A549 (cell line): Measurements from ENCODE around the gene RAPGEF5. TPM values are rescaled to one million over a fixed set of nuclear protein-coding genes. Genes with fewer than 3 reads are reported as not detected.

Experiments used
- ATAC-seq, 2 experiments: fragments of 200-7000 bp in 1 of 2; fragments of >200 bp in 1 of 2; cut with Nextera tagmentation in 1 of 2; cut with Tn5 transposase in 1 of 2; 3 replicates each; pipeline versions ENCODE4 v1.8.0 to v1.9.1; 2018 to 2020; ENCODE audit warnings: mild to moderate bottlenecking in 1 of 2, moderate library complexity in 1 of 2
- CTCF ChIA-PET: fragments of 300-600 bp; sonication (Branson Sonifier 250); formaldehyde crosslinking; extraction: SDS; loops from one replicate; lab custom pipeline; 2021; ENCODE audit warnings: antibody characterized with exemption, inconsistent platforms; lab: Yijun Ruan, JAX
- POLR2A ChIA-PET: fragments of 350-600 bp; formaldehyde crosslinking; extraction: SDS; loops from one replicate; lab custom pipeline; 2021; ENCODE audit warnings: antibody characterized with exemption, inconsistent platforms; lab: Yijun Ruan, JAX
- DNase-seq, 2 experiments: peaks; one replicate each; pipeline versions ENCODE4 v3.0.0 to v3.0.0-alpha.2; 2011 to 2016; ENCODE audit warnings: low read depth in 1 of 2, low spot score in 1 of 2
- FAIRE-seq: peaks from 2 replicates; lab custom pipeline; 2011; peaks lifted over from hg19 to GRCh38; lab: Jason Lieb, UNC
- H3K27ac ChIP-seq, 2 experiments: fragments of >200 bp; sonication (Bioruptor Twin); formaldehyde crosslinking; 3 replicates each; pipeline ENCODE4 v1.5.1; 2016 to 2017
- H3K4me1 ChIP-seq: fragments of >200 bp; sonication (Bioruptor Twin); formaldehyde crosslinking; 3 replicates; pipeline ENCODE4 v1.6.1; 2016
- H3K4me2 ChIP-seq: fragments of >200 bp; sonication (Bioruptor Twin); formaldehyde crosslinking; 3 replicates; pipeline ENCODE4 v1.6.1; 2016
- H3K4me3 ChIP-seq: fragments of >200 bp; sonication (Bioruptor Twin); formaldehyde crosslinking; 3 replicates; pipeline ENCODE4 v1.5.1; 2016
- H3K9me3 ChIP-seq: fragments of >200 bp; sonication (Bioruptor Twin); formaldehyde crosslinking; 3 replicates; pipeline ENCODE4 v1.6.1; 2016
- ATOH8 ChIP-seq: fragments of 250-450 bp; sonication (Bioruptor Pico); IDR thresholded peaks from 2 replicates; pipeline ENCODE4 v1.5.0; 2020; ENCODE audit warnings: low read depth, mild to moderate bottlenecking, moderate library complexity
- CBX8 ChIP-seq: fragments of 200-600 bp; sonication (generic); IDR thresholded peaks from 2 replicates; pipeline ENCODE4 v1.6.1; 2016
- CEBPB ChIP-seq, 2 experiments: fragments of >200 bp in 1 of 2; sonication (Bioruptor Twin) in 1 of 2; formaldehyde crosslinking in 1 of 2; IDR thresholded peaks; 2 replicates each; pipeline ENCODE4 v1.6.1; 2012 to 2016
- CHD4 ChIP-seq: fragments of 200-600 bp; sonication (generic); IDR thresholded peaks from 2 replicates; pipeline ENCODE4 v1.6.1; 2016; ENCODE audit warnings: antibody characterized with exemption, mild to moderate bottlenecking, borderline replicate concordance
- CTCF ChIP-seq: fragments of >200 bp; sonication (Bioruptor Twin); formaldehyde crosslinking; IDR thresholded peaks from 3 replicates; pipeline ENCODE4 v1.5.1; 2016
- EHF ChIP-seq: fragments of 250-450 bp; sonication (Bioruptor Pico); IDR thresholded peaks from 2 replicates; pipeline ENCODE4 v1.5.0; 2020; ENCODE audit warnings: mild to moderate bottlenecking
- EHMT2 ChIP-seq: fragments of 200-600 bp; sonication (generic); IDR thresholded peaks from 2 replicates; pipeline ENCODE4 v1.6.1; 2016; ENCODE audit warnings: antibody characterized with exemption, low read depth, mild to moderate bottlenecking, moderate library complexity
- ELK1 ChIP-seq: fragments of 150-350 bp; IDR thresholded peaks from 2 replicates; pipeline ENCODE4 v1.6.1; 2014; ENCODE audit warnings: low read depth, mild to moderate bottlenecking, low read length
- ESRRA ChIP-seq: fragments of 150-350 bp; IDR thresholded peaks from 2 replicates; pipeline ENCODE4 v1.6.1; 2014; ENCODE audit warnings: mild to moderate bottlenecking, low read length, borderline replicate concordance
- FOSB ChIP-seq: fragments of 250-450 bp; sonication (Bioruptor Pico); IDR thresholded peaks from 2 replicates; pipeline ENCODE4 v1.5.0; 2020; ENCODE audit warnings: mild to moderate bottlenecking, moderate library complexity
- FOSL2 ChIP-seq, 2 experiments: fragments of 450-650 bp in 1 of 2; fragments of >200 bp in 1 of 2; sonication (Bioruptor Twin) in 1 of 2; formaldehyde crosslinking; IDR thresholded peaks; 2 replicates each; pipeline versions ENCODE4 v1.5.0 to v1.6.1; 2016 to 2020; ENCODE audit warnings: mild to moderate bottlenecking in 1 of 2, moderate library complexity in 1 of 2
- FOXS1 ChIP-seq: fragments of 250-450 bp; sonication (Bioruptor Pico); IDR thresholded peaks from 2 replicates; pipeline ENCODE4 v1.5.0; 2020; ENCODE audit warnings: mild to moderate bottlenecking, moderate library complexity
- HDAC2 ChIP-seq: fragments of 200-600 bp; sonication (generic); IDR thresholded peaks from 2 replicates; pipeline ENCODE4 v1.6.1; 2016
- HMGXB4 ChIP-seq: fragments of 250-450 bp; sonication (Bioruptor Pico); IDR thresholded peaks from 2 replicates; pipeline ENCODE4 v1.5.0; 2021; ENCODE audit warnings: mild to moderate bottlenecking, moderate library complexity, borderline replicate concordance
- HOXA7 ChIP-seq: fragments of 250-450 bp; sonication (Bioruptor Pico); IDR thresholded peaks from 2 replicates; pipeline ENCODE4 v1.5.0; 2020; ENCODE audit warnings: mild to moderate bottlenecking, moderate library complexity
- HOXB13 ChIP-seq: fragments of 250-450 bp; sonication (Bioruptor Pico); IDR thresholded peaks from 2 replicates; pipeline ENCODE4 v1.5.0; 2020; ENCODE audit warnings: low read depth, mild to moderate bottlenecking, moderate library complexity
- KDM1A ChIP-seq: fragments of 200-600 bp; sonication (generic); IDR thresholded peaks from 2 replicates; pipeline ENCODE4 v1.6.1; 2016; ENCODE audit warnings: low read depth, mild to moderate bottlenecking
- MAFK ChIP-seq: fragments of 450-650 bp; IDR thresholded peaks from 2 replicates; pipeline ENCODE4 v1.6.1; 2014; ENCODE audit not compliant: partially characterized antibody
- MAZ ChIP-seq: fragments of 150-350 bp; IDR thresholded peaks from 2 replicates; pipeline ENCODE4 v1.6.1; 2014; ENCODE audit warnings: antibody characterized with exemption, low read depth, low read length, borderline replicate concordance
- NFE2L2 ChIP-seq: fragments of 150-350 bp; conservative IDR thresholded peaks from 2 replicates; pipeline ENCODE4 v1.6.1; 2014; ENCODE audit warnings: low read length
- PBX3 ChIP-seq: IDR thresholded peaks from 2 replicates; pipeline ENCODE4 v1.6.1; 2012
- PHF8 ChIP-seq: fragments of 200-600 bp; sonication (generic); IDR thresholded peaks from 2 replicates; pipeline ENCODE4 v1.6.1; 2016; ENCODE audit warnings: low read depth, mild to moderate bottlenecking, antibody characterized with exemption, moderate library complexity, borderline replicate concordance
- RAD21 ChIP-seq, 2 experiments: fragments of >200 bp in 1 of 2; sonication (Bioruptor Twin) in 1 of 2; formaldehyde crosslinking in 1 of 2; IDR thresholded peaks in 1 of 2; conservative IDR thresholded peaks in 1 of 2; 2 replicates in 1 of 2; 3 replicates in 1 of 2; pipeline ENCODE4 v1.6.1; 2012 to 2018; ENCODE audit warnings: inconsistent platforms in 1 of 2
- RFX5 ChIP-seq: fragments of 450-650 bp; IDR thresholded peaks from 2 replicates; pipeline ENCODE4 v1.7.1; 2014; ENCODE audit warnings: antibody characterized with exemption, mild to moderate bottlenecking, moderate library complexity
- SMC3 ChIP-seq: fragments of >200 bp; sonication (Bioruptor Twin); formaldehyde crosslinking; IDR thresholded peaks from 3 replicates; pipeline ENCODE4 v1.6.1; 2018; ENCODE audit warnings: inconsistent platforms
- SREBF2 ChIP-seq: fragments of 450-650 bp; IDR thresholded peaks from 2 replicates; pipeline ENCODE4 v1.6.1; 2014; ENCODE audit warnings: mild to moderate bottlenecking, moderate library complexity
- WGBS: methylation state at CpG from one replicate; pipeline ENCODE4 v1.1.6; 2017; ENCODE audit errors: missing lambda C conversion rate; 5-methylcytosine and 5-hydroxymethylcytosine counted together
- polyA plus RNA-seq, 4 experiments: library from polyadenylated mRNA; depleted of rRNA in 3 of 4; stranded (reverse); fragments of >200 nt; fragmentation: RNase III in 1 of 4; extraction: RNeasy Plus Mini Kit Qiagen cat#74134 plus additional on column Dnase treatment in 1 of 4; gene quantifications; 2 replicates in 3 of 4; 3 replicates in 1 of 4; pipeline ENCODE4 v1.2.3, GENCODE V29; 2011 to 2017

Gene RAPGEF5
- polyA plus RNA-seq, 2 of the 4 experiments (the other 2 are of a cell fraction), result 0.03 to 0.14 TPM

- TF ChIP-seq PHF8, result no peak
- peak; percentile 94 for TF ChIP-seq CTCF
- peak; percentile 93 for TF ChIP-seq SMC3
- no peak for TF ChIP-seq EHF
- peak; percentile 95 to 96 for TF ChIP-seq RAD21 (conservative IDR thresholded peaks at IDR 0.05 in 1 of 2, IDR thresholded peaks at IDR 0.05 in 1 of 2)
- no peak for TF ChIP-seq ATOH8 (CRISPR knock-in tag)
- TF ChIP-seq PBX3, result no peak
- TF ChIP-seq HOXB13, result no peak
- TF ChIP-seq, all 56 proteins: peak for 3
- CTCF ChIA-PET, result interaction anchor here (0.6 to 4.4 kb wide), 64 partner anchors 8 to 1603 kb away, joined by 3 to 82 read pairs (median 4); partner anchors contain the start of gene STEAP1B
- no peak overlapping the region for H3K4me3 ChIP-seq
- no peaks in the 10 kb centered on the region for H3K9me3 ChIP-seq
- no peak overlapping the region for H3K27ac ChIP-seq
- H3K4me2 ChIP-seq, result no peak overlapping the region
- POLR2A ChIA-PET, result no interaction called here
- 5% methylated on average over 6 of the region's 6 CpGs for WGBS
- no peaks in the 10 kb centered on the region for H3K4me1 ChIP-seq
- no peak for FAIRE-seq
- DNase-seq, result peak; percentile 63 to 81
- ATAC-seq, result peak; percentile 79 to 94
Measured at GRCh38 chr7:22110227-22110839, 246.6 kb downstream of the RAPGEF5 start.

GRCh38 chr7:22109761-22110160 is 247.2 kb downstream of the RAPGEF5 start:
- H3K4me1 ChIP-seq, result no peaks in the 10 kb centered on the region
- ChIA-PET POLR2A (no interaction called here), CTCF (interaction anchor here (0.6 to 4.4 kb wide), 55 partner anchors 8 to 1604 kb away, joined by 3 to 82 read pairs (median 4); partner anchors contain the start of gene STEAP1B)
- H3K4me2 ChIP-seq, result no peak overlapping the region
- no peaks in the 10 kb centered on the region for H3K9me3 ChIP-seq
- DNase-seq, result peak; percentile 28 to 48
- no peak for FAIRE-seq
- H3K4me3 ChIP-seq, result no peak overlapping the region
- ATAC-seq, result peak; percentile 52 to 77
- H3K27ac ChIP-seq, result no peak overlapping the region
- no peak for TF ChIP-seq EHMT2
- no peak for TF ChIP-seq KDM1A
- no peak for TF ChIP-seq PHF8
- TF ChIP-seq CEBPB (IDR thresholded peaks at IDR 0.05), result no peak
- no peak for TF ChIP-seq SREBF2
- no peak for TF ChIP-seq NFE2L2
- no peak for TF ChIP-seq ELK1
- no peak for TF ChIP-seq HOXA7 (CRISPR knock-in tag)
- TF ChIP-seq FOSB (CRISPR knock-in tag), result no peak
- no peak for TF ChIP-seq HDAC2
- no peak for TF ChIP-seq RFX5
- no peak for TF ChIP-seq ESRRA
- TF ChIP-seq MAZ, result no peak
- TF ChIP-seq CBX8, result no peak
- TF ChIP-seq FOSL2 (IDR thresholded peaks at IDR 0.05), result no peak
- no peak for TF ChIP-seq FOSL2 (CRISPR knock-in tag; IDR thresholded peaks at IDR 0.05)
- no peak for TF ChIP-seq FOXS1
- no peak for TF ChIP-seq CHD4
- TF ChIP-seq MAFK, result no peak
- no peak for TF ChIP-seq HMGXB4 (CRISPR knock-in tag)
- no peak for TF ChIP-seq CTCF
- WGBS, result 19% methylated on average over 7 of the region's 7 CpGs
